ENCODE data around the gene TAS2R13.

DNA sequence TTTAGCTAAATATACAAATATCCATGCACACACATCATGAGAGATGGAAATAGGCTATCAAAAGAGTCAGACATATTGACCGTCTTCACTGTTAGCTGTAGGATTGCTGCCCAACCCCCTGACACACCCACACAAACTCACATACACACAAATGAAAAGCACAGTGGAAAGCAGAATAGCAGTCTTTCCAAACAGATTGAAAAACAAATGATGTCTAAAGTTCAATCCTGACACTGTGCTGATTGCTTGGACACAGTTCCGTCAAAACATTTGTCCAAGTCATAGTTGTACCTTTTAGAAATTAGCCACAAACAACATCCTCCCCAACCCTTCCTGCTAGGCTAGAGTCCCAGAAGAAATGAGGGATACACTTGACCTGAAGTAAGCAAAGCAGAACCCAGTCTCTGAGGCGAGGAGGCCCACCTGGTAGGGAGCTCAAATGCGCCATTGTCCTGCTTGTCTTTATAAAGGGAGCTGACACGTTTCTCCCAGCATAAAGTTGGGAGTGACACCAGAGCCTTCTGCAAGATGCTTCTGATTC is 19.5 kb upstream of the TAS2R13 start, which contains the start of gene PRH2:
- TF ChIP-seq POLR2A (IDR thresholded peaks at IDR 0.05; ENCODE audit: low read length) = no peak
- no peak for TF ChIP-seq CTCF (IDR thresholded peaks at IDR 0.05)
- TF ChIP-seq, protein P1, sequence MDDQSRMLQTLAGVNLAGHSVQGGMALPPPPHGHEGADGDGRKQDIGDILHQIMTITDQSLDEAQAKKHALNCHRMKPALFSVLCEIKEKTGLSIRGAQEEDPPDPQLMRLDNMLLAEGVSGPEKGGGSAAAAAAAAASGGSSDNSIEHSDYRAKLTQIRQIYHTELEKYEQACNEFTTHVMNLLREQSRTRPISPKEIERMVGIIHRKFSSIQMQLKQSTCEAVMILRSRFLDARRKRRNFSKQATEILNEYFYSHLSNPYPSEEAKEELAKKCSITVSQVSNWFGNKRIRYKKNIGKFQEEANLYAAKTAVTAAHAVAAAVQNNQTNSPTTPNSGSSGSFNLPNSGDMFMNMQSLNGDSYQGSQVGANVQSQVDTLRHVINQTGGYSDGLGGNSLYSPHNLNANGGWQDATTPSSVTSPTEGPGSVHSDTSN (IDR thresholded peaks at IDR 0.05) = no peak

Measured in A549 (cell line).